ENCODE measurements around the gene SRR. TPM values are rescaled to one million over a fixed set of nuclear protein-coding genes. Genes with fewer than 3 reads are reported as not detected.

The SRR gene
- total and polyA plus RNA-seq, 10 of the 15 experiments (the other 5 are each of a cell fraction or from before 2014, with no cell fraction given) = 11.7 to 33.9 (median 20.2) TPM

DNA sequence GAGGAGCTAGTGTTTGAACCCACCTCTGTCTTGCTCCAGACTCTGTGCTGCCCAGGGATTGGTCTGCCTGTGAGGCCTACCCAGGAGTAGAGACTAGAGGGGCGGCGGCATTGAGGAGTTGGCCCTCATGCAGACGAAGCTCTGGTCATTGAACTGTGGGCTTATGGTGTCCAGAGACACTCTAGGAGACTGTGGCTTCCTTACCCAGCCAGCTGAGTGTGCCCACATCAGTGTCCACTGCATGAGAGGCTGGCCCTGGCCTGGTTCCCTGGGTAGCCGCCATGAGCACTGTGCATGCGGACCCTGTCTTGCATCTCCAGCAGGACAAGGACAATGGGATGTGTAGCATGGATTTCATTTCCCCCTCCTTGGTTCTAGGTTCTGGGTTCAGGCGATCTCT is 47.5 kb downstream of the SRR start:
- H3K27me3 ChIP-seq (replicated peaks in 1 of 2; ENCODE audit: control insufficient read depth in 2 of 2, insufficient read depth in 2 of 2, low read length in 1 of 2) = no peaks in the 10 kb centered on the region
- peaks cover 13% of the 10 kb centered on the region for H3K4me1 ChIP-seq (ENCODE audit: control insufficient read depth, insufficient read depth, low read length)
- WGBS (ENCODE audit: insufficient coverage, insufficient replicate concordance, low lambda C conversion rate, missing lambda C conversion rate) = 98% methylated on average over 6 of the region's 6 CpGs
- no peak overlapping the region for H3K27ac ChIP-seq (ENCODE audit: control insufficient read depth, insufficient read depth)
- H3K79me2 ChIP-seq (ENCODE audit: control insufficient read depth, insufficient read depth, low read length) = no peaks in the 10 kb centered on the region
- CTCF ChIA-PET = interaction anchor here (0.9 to 1.8 kb wide), 3 partner anchors 12 to 127 kb away, joined by 3 to 4 read pairs (median 3); no protein-coding TSS in a partner anchor
- SMC1A ChIA-PET (ENCODE audit: uncharacterized antibody, unreplicated experiment) = interaction anchor here (0.8 kb wide), 1 partner anchor 64 kb away, joined by 3 read pairs; no protein-coding TSS in a partner anchor
- no peak for DNase-seq (ENCODE audit: low read depth, low spot score)
- intact Hi-C loops (cut with micrococcal nuclease; ENCODE audit: unreplicated experiment) (no loop called here), in situ Hi-C loops (cut with MboI) (loop anchor here (5.0 kb wide), 1 partner anchor 299 kb away; no protein-coding TSS in a partner anchor)
- H3K9ac ChIP-seq (ENCODE audit: control insufficient read depth, insufficient read depth, low read length) = no peak overlapping the region
- POLR2A ChIA-PET = no interaction called here
- no peak overlapping the region for H2AFZ ChIP-seq (ENCODE audit: control insufficient read depth, low read depth, low read length)
- RAD21 ChIA-PET (ENCODE audit: unreplicated experiment) = no interaction called here
- H3K4me2 ChIP-seq (ENCODE audit: control insufficient read depth, insufficient read depth) = no peak overlapping the region
- TF ChIP-seq ZNF24 (IDR thresholded peaks at IDR 0.05) (no peak), POLR2A (IDR thresholded peaks at IDR 0.05; ENCODE audit: low read depth, low read length) (no peak), SREBF2 (IDR thresholded peaks at IDR 0.05; ENCODE audit: low read length) (no peak), SMARCA5 (IDR thresholded peaks at IDR 0.05) (no peak), ZBTB40 (IDR thresholded peaks at IDR 0.05; ENCODE audit: borderline replicate concordance) (no peak), SUPT20H (IDR thresholded peaks at IDR 0.05; ENCODE audit: borderline replicate concordance, control insufficient read depth, low read depth, low read length) (no peak), ZNF384 (IDR thresholded peaks at IDR 0.05; ENCODE audit: borderline replicate concordance, low read depth, low read length) (no peak)
- TF ChIP-seq, protein P1, sequence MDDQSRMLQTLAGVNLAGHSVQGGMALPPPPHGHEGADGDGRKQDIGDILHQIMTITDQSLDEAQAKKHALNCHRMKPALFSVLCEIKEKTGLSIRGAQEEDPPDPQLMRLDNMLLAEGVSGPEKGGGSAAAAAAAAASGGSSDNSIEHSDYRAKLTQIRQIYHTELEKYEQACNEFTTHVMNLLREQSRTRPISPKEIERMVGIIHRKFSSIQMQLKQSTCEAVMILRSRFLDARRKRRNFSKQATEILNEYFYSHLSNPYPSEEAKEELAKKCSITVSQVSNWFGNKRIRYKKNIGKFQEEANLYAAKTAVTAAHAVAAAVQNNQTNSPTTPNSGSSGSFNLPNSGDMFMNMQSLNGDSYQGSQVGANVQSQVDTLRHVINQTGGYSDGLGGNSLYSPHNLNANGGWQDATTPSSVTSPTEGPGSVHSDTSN (IDR thresholded peaks at IDR 0.05; ENCODE audit: insufficient replicate concordance, low read depth, low read length) = no peak
- no TSS peak for BruUV-seq (replicated peaks)
- no peak for ATAC-seq
- no peak overlapping the region for H3K4me3 ChIP-seq
- FAIRE-seq = no peak
- H3K9me3 ChIP-seq (replicated peaks; ENCODE audit: control insufficient read depth, insufficient read depth, low read length) = no peaks in the 10 kb centered on the region
- H3K36me3 ChIP-seq (ENCODE audit: control insufficient read depth in 2 of 2, insufficient read depth in 2 of 2, low read length in 1 of 2) = peaks cover 0 to 1% of the 10 kb centered on the region in 2 experiments; a peak in 1 of 4 replicates
- no peaks in the 10 kb centered on the region for H4K20me1 ChIP-seq (ENCODE audit: control insufficient read depth, insufficient read depth)
